Fibroblast of peridontal ligament (primary cell): ENCODE measurements around the gene FXR2.

Source experiments
- DNase-seq: peaks from one replicate; pipeline ENCODE4 v3.0.0-alpha.2; 2010; ENCODE audit errors: extremely low read depth

FXR2 gene

GRCh38 chr17:7573324-7574080 is 41.2 kb downstream of the FXR2 start:
- peak; percentile 90 for DNase-seq

- peak; percentile 99 for DNase-seq
These were observed 41.9 kb downstream of the FXR2 start for GRCh38 chr17:7572588-7573323.

GRCh38 chr17:7572338-7572587 is 42.4 kb downstream of the FXR2 start:
- DNase-seq = no peak

- DNase-seq = no peak
These were observed 44.3 kb downstream of the FXR2 start for GRCh38 chr17:7570351-7570750.

- DNase-seq = no peak
These were observed 45.1 kb downstream of the FXR2 start for GRCh38 chr17:7569571-7569970.

GRCh38 chr17:7563115-7563869 is 51.4 kb downstream of the FXR2 start:
- no peak for DNase-seq

- no peak for DNase-seq
These were observed 52.5 kb downstream of the FXR2 start for GRCh38 chr17:7562208-7562605.

GRCh38 chr17:7561589-7562207 is 53.0 kb downstream of the FXR2 start, which contains the start of gene SENP3:
SENP3 (plus strand) TSS chr17:7561919; CDS start chr17:7563077, 1,158 bp downstream.
- peak; percentile 83 for DNase-seq

GRCh38 chr17:7561028-7561575 is 53.6 kb downstream of the FXR2 start:
- DNase-seq = peak; percentile 70

- DNase-seq = peak; percentile 47
These were observed 54.3 kb downstream of the FXR2 start for GRCh38 chr17:7560172-7561027.

GRCh38 chr17:7559320-7560171 is 55.2 kb downstream of the FXR2 start:
- DNase-seq = no peak

GRCh38 chr17:7558544-7559319 is 56.0 kb downstream of the FXR2 start, which contains the start of gene TNFSF13:
TNFSF13 (plus strand) TSS chr17:7558750; CDS start chr17:7559040, 290 bp downstream.
- no peak for DNase-seq

- DNase-seq = peak; percentile 70
These were observed 56.7 kb downstream of the FXR2 start for GRCh38 chr17:7557775-7558543.

GRCh38 chr17:7557147-7557764 is 57.4 kb downstream of the FXR2 start:
- no peak for DNase-seq

- no peak for DNase-seq
These were observed 58.1 kb downstream of the FXR2 start for GRCh38 chr17:7556627-7557026.

- DNase-seq = no peak
These were observed 59.3 kb downstream of the FXR2 start for GRCh38 chr17:7555320-7555948.

GRCh38 chr17:7553356-7553755 is 61.3 kb downstream of the FXR2 start:
- DNase-seq = no peak
